ENCODE results near the gene SLC4A4. TPM values are rescaled to one million over a fixed set of nuclear protein-coding genes. Genes with fewer than 3 reads are reported as not detected.

The SLC4A4 gene
- total and polyA plus RNA-seq, 12 donors: 0.24 to 1.5 (median 0.59) TPM

DNA sequence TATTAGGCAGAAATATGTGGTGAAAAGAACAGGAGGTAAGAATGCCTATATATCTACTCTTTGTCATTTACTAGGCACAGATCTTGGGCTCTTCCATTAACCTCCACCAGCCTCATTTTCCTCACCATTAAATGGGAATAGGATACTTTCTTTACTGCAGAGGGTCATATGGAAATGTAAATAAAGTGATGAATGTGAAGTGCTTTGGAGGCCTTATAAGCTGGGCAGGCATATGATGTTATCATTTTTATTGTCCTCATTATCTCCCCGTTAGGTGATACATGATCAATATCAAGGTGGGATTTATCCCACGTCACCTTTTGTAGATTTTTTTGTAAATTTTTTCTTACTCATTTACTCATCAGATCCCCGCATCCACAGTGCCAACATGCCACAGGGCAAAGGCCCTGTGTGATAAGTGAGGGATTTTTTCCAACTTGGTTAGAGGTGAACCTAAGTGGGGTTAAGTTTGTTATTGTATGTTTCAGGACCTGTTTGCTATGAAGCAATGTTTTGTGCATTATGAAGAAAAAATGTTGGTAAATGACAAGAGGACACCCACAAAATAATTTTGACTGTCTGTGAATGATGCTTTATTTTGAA lies 107.8 kb downstream of the SLC4A4 start:
- Histone ChIP-seq H3K27me3 (no peaks in the 10 kb centered on the region), H3K27ac (no peak overlapping the region), H3K4me1 (replicated peaks in 1 of 2) (no peaks in the 10 kb centered on the region), H3K36me3 (replicated peaks in 1 of 2) (no peaks in the 10 kb centered on the region), H3K4me3 (no peak overlapping the region), H3K9me3 (replicated peaks in 1 of 3) (no peaks in the 10 kb centered on the region)
- intact Hi-C loops (cut with DNase I): no loop called here
- DNase-seq: no peak
- TF ChIP-seq, protein P1, sequence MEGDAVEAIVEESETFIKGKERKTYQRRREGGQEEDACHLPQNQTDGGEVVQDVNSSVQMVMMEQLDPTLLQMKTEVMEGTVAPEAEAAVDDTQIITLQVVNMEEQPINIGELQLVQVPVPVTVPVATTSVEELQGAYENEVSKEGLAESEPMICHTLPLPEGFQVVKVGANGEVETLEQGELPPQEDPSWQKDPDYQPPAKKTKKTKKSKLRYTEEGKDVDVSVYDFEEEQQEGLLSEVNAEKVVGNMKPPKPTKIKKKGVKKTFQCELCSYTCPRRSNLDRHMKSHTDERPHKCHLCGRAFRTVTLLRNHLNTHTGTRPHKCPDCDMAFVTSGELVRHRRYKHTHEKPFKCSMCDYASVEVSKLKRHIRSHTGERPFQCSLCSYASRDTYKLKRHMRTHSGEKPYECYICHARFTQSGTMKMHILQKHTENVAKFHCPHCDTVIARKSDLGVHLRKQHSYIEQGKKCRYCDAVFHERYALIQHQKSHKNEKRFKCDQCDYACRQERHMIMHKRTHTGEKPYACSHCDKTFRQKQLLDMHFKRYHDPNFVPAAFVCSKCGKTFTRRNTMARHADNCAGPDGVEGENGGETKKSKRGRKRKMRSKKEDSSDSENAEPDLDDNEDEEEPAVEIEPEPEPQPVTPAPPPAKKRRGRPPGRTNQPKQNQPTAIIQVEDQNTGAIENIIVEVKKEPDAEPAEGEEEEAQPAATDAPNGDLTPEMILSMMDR (IDR thresholded peaks at IDR 0.05): no peak
- TF ChIP-seq POLR2A (IDR thresholded peaks at IDR 0.05): no peak
- WGBS, 4 donors: 77 to 89% (median 84%) methylated on average over 3 of the region's 3 CpGs

DNA sequence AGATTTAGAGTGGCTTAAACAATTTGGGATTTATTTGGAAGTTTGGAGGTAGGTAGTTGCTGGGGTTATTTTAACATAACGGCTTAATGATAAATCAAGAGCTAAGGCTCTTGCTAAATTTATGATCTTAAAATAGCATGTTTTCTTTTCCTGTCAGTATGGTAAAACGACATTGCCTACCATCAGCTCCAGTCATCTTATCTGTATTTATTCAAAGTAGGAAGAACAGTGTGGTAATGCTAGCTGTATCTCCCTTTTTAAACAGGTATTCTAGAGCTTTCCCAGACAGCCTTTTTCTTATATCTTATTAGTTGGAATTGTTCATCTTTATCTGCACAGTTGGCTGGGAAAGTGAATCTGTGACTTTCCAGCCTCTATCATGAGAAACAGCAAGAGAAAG lies 110.2 kb downstream of the SLC4A4 start:
- H3K4me3 ChIP-seq: no peak overlapping the region
- intact Hi-C loops (cut with DNase I): no loop called here
- H3K27me3 ChIP-seq: no peaks in the 10 kb centered on the region
- no peaks in the 10 kb centered on the region for H3K4me1 ChIP-seq (replicated peaks in 1 of 2)
- TF ChIP-seq POLR2A (IDR thresholded peaks at IDR 0.05): no peak
- TF ChIP-seq, protein P1 (IDR thresholded peaks at IDR 0.05): no peak
- 18 to 27% (median 21%) methylated on average over 2 of the region's 2 CpGs for WGBS, 4 donors
- no peak overlapping the region for H3K27ac ChIP-seq
- H3K36me3 ChIP-seq (replicated peaks in 1 of 2): no peaks in the 10 kb centered on the region
- DNase-seq: no peak
- H3K9me3 ChIP-seq (replicated peaks in 1 of 3): no peaks in the 10 kb centered on the region

DNA sequence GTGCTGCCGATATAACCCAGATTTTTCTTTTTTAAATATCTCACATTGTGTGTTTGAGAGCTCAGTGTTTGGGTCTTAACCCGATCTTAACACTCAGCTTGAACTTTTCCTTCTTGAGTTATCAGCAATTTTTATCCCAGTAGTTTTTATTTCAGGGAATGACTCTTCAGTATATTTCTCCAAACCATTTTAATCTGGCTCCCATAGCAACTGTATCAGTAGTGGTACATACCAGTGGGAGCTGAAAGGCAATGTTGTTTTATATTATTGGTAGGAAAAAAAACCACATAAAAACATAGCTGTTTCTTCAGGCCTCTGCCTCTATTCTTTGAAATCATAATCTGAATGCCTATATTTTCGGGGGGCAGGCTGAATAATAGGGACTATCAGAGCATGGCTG lies 111.1 kb downstream of the SLC4A4 start:
- Histone ChIP-seq H3K4me1 (replicated peaks in 1 of 2) (no peaks in the 10 kb centered on the region), H3K4me3 (no peak overlapping the region), H3K27ac (no peak overlapping the region), H3K9me3 (replicated peaks in 1 of 3) (no peaks in the 10 kb centered on the region), H3K27me3 (no peaks in the 10 kb centered on the region), H3K36me3 (replicated peaks in 1 of 2) (no peaks in the 10 kb centered on the region)
- WGBS, 4 donors: 52 to 58% (median 55%) methylated on average over 3 of the region's 3 CpGs
- intact Hi-C loops (cut with DNase I): no loop called here
- TF ChIP-seq, protein P1 (IDR thresholded peaks at IDR 0.05): no peak
- no peak for TF ChIP-seq POLR2A (IDR thresholded peaks at IDR 0.05)
- DNase-seq: no peak

DNA sequence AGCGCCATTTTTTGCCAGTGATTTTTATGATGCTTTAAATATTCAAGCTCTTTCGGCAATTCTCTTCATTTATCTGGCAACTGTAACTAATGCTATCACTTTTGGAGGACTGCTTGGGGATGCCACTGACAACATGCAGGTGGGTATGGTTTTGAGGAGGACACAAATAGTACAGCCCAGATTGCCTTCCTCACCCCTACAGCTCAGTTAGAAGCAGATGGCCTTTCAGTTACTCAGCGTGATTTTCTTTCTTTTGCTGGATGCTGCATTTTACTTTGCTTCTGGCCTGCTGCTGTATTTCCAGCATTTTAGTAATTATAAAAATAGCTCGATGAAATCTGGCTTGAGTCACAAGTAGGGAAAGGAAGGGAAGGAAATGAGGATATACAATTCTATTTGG lies 114.7 kb downstream of the SLC4A4 start:
- Histone ChIP-seq H3K27ac (no peak overlapping the region), H3K4me3 (no peak overlapping the region), H3K27me3 (no peaks in the 10 kb centered on the region), H3K36me3 (replicated peaks in 1 of 2) (no peaks in the 10 kb centered on the region), H3K4me1 (replicated peaks in 1 of 2) (peaks cover 0 to 10% of the 10 kb centered on the region in 2 donors), H3K9me3 (replicated peaks in 1 of 3) (no peaks in the 10 kb centered on the region)
- 78 to 87% (median 81%) methylated on average over 4 of the region's 4 CpGs for WGBS, 4 donors
- no peak for DNase-seq
- TF ChIP-seq, protein P1 (IDR thresholded peaks at IDR 0.05): no peak
- no peak for TF ChIP-seq POLR2A (IDR thresholded peaks at IDR 0.05)
- intact Hi-C loops (cut with DNase I): no loop called here
